Measurements from ENCODE around the gene ERC2.

Gene ERC2

GRCh38 chr3:56192001-56192400 is 276.3 kb downstream of the ERC2 start:
- Histone ChIP-seq H3K36me3 (no peaks in the 10 kb centered on the region), H3K9me3 (ENCODE audit: severe bottlenecking) (no peaks in the 10 kb centered on the region), H3K27me3 (ENCODE audit: insufficient read depth, low read depth, severe bottlenecking) (no peaks in the 10 kb centered on the region), H3K27ac (no peak overlapping the region), H3K4me3 (ENCODE audit: low read depth, low read length) (no peak overlapping the region)
- no peak for DNase-seq
- TF ChIP-seq, protein P1, sequence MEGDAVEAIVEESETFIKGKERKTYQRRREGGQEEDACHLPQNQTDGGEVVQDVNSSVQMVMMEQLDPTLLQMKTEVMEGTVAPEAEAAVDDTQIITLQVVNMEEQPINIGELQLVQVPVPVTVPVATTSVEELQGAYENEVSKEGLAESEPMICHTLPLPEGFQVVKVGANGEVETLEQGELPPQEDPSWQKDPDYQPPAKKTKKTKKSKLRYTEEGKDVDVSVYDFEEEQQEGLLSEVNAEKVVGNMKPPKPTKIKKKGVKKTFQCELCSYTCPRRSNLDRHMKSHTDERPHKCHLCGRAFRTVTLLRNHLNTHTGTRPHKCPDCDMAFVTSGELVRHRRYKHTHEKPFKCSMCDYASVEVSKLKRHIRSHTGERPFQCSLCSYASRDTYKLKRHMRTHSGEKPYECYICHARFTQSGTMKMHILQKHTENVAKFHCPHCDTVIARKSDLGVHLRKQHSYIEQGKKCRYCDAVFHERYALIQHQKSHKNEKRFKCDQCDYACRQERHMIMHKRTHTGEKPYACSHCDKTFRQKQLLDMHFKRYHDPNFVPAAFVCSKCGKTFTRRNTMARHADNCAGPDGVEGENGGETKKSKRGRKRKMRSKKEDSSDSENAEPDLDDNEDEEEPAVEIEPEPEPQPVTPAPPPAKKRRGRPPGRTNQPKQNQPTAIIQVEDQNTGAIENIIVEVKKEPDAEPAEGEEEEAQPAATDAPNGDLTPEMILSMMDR (IDR thresholded peaks at IDR 0.05; ENCODE audit: low read depth, low read length), result no peak

- Histone ChIP-seq H3K27me3 (ENCODE audit: insufficient read depth, low read depth, severe bottlenecking) (no peaks in the 10 kb centered on the region), H3K36me3 (no peaks in the 10 kb centered on the region), H3K27ac (no peak overlapping the region), H3K4me3 (ENCODE audit: low read depth, low read length) (no peak overlapping the region), H3K9me3 (ENCODE audit: severe bottlenecking) (no peaks in the 10 kb centered on the region)
- no peak for DNase-seq
- TF ChIP-seq, protein P1 (IDR thresholded peaks at IDR 0.05; ENCODE audit: low read depth, low read length), result no peak
Observed at GRCh38 chr3:56190771-56191305, 277.4 kb downstream of the ERC2 start.

DNA sequence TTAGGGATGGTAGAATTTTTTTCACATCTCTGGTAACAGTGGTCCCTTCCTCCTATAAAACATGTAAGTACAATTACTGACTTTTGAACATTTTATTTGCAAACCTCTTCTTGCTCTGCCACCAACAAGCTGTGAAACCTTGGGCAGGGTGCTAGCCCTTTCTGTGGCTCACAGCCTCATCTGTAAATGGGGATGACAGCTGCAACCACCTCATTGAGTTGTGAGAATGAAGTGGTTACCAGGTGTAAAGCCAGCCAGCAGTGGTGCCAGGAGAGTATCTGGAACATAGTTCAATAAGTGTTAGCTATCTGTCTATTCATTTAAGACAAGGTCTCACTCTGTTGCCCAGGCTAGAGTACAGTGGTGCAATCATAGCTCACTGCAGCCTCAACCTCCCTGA is 278.1 kb downstream of the ERC2 start:
- no peaks in the 10 kb centered on the region for H3K36me3 ChIP-seq
- H3K4me3 ChIP-seq (ENCODE audit: low read depth, low read length), result no peak overlapping the region
- TF ChIP-seq, protein P1 (IDR thresholded peaks at IDR 0.05; ENCODE audit: low read depth, low read length), result no peak
- H3K9me3 ChIP-seq (ENCODE audit: severe bottlenecking), result no peaks in the 10 kb centered on the region
- no peak for DNase-seq
- H3K27ac ChIP-seq, result no peak overlapping the region
- no peaks in the 10 kb centered on the region for H3K27me3 ChIP-seq (ENCODE audit: insufficient read depth, low read depth, severe bottlenecking)

DNA sequence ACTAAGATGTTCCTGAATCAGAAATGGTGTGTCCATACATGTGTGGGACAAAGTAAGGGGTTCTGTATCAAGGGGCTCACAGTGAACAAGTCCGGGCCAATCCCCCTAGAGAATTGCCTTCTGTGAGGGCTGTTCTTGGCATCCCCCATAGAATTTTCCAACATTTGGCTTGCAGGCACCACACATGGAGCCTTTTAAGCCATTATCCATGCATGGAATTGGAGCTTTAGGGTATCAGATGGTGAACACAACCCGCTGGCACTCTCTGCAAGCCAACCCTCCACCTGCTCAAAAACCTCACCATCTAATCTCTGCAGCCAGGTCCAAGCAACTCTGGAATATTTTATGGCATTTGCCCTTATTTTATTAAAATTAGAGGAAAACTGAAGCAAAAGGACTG is 278.7 kb downstream of the ERC2 start:
- no peaks in the 10 kb centered on the region for H3K9me3 ChIP-seq (ENCODE audit: severe bottlenecking)
- no peak for DNase-seq
- H3K36me3 ChIP-seq, result no peaks in the 10 kb centered on the region
- no peaks in the 10 kb centered on the region for H3K27me3 ChIP-seq (ENCODE audit: insufficient read depth, low read depth, severe bottlenecking)
- TF ChIP-seq, protein P1 (IDR thresholded peaks at IDR 0.05; ENCODE audit: low read depth, low read length), result no peak
- no peak overlapping the region for H3K27ac ChIP-seq
- no peak overlapping the region for H3K4me3 ChIP-seq (ENCODE audit: low read depth, low read length)

DNA sequence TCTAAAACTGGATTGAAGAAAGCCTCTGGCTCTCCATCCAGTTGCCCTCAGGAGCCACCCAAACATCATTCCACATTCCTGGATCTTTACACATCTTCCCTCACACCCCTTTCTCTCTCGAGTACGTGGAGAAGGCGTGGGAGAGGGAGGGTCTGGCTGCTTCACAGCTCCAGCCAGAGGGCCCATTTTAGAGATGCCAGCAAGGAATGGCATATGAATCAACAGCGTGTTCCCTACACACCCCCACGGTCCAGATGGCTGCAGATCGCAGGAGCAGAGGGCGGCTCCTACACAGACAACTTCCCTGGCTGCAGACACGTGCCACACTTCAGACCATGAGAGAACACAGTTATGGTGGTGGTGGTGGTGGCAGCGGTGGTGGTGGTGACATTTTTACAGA is 280.1 kb downstream of the ERC2 start:
- no peak for DNase-seq
- Histone ChIP-seq H3K36me3 (no peaks in the 10 kb centered on the region), H3K4me3 (ENCODE audit: low read depth, low read length) (no peak overlapping the region), H3K9me3 (ENCODE audit: severe bottlenecking) (no peaks in the 10 kb centered on the region), H3K27ac (no peak overlapping the region), H3K27me3 (ENCODE audit: insufficient read depth, low read depth, severe bottlenecking) (no peaks in the 10 kb centered on the region)
- TF ChIP-seq, protein P1 (IDR thresholded peaks at IDR 0.05; ENCODE audit: low read depth, low read length), result no peak

DNA sequence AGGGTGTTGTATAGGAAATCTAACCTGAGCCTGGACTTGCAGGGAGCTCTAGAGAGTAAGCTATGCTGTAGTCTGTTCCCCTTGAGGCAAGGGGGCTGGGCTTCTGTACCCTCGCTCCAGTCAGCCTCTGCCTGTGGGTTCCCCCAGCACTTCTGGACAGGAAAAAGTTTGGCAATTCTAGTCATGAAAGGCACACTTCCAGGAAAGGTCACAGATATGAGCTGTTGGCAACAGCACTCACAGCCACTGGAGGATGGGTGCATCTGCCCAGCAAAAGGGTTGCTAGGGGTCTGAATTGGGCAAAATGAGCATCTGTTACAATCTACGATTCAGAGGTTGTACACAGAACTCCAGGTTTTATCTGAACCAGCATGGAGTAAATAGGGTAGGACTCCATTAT is 281.2 kb downstream of the ERC2 start:
- TF ChIP-seq, protein P1 (IDR thresholded peaks at IDR 0.05; ENCODE audit: low read depth, low read length), result no peak
- no peak overlapping the region for H3K4me3 ChIP-seq (ENCODE audit: low read depth, low read length)

More for the DNA sequence above, 281.2 kb downstream of the ERC2 start:
- H3K27ac ChIP-seq, result no peak overlapping the region
- H3K36me3 ChIP-seq, result no peaks in the 10 kb centered on the region
- DNase-seq, result no peak
- no peaks in the 10 kb centered on the region for H3K9me3 ChIP-seq (ENCODE audit: severe bottlenecking)
- H3K27me3 ChIP-seq (ENCODE audit: insufficient read depth, low read depth, severe bottlenecking), result no peaks in the 10 kb centered on the region

Data from WERI-Rb-1 (cell line).